NT2/D1 (cell line): Measurements from ENCODE around the gene PLXNA4.

ENCODE experiments used
- SUZ12 ChIP-seq: IDR thresholded peaks from 2 replicates; pipeline ENCODE4 v1.6.1; 2011; ENCODE audit not compliant: insufficient read length, insufficient read depth; ENCODE audit errors: extremely low read depth
- ZNF274 ChIP-seq: IDR thresholded peaks from 2 replicates; pipeline ENCODE4 v1.6.1; 2011; ENCODE audit warnings: mild to moderate bottlenecking, low read depth, low read length

DNA sequence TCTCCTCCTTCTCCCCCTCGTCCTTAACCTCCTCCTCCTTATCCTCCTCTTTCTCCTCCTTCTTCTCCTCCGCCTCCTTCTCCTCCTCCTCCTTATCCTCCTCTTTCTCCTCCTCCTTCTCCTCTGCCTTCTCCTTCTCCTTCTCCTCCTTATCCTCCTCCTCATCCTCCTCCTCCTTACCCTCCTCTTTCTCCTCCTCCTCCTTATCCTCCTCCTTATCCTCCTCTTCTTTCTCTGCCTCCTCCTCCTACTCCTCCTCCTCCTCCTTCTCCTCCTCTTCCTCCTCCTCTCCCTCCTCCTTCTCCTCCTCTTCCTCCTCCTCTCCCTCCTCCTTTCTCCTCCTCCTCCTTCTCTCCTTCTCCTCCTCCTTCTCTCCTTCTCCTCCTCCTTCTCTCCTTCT, 14.5 kb downstream of the PLXNA4 start:
- TF ChIP-seq SUZ12 = no peak
- no peak for TF ChIP-seq ZNF274
